HG02678 (cell line): ENCODE data around the gene GCG.

Experiments
- ATAC-seq: cut with Tn5 transposase; IDR thresholded peaks from one replicate; pipeline ENCODE4 v1.9.1; 2021; ENCODE audit warnings: mild to moderate bottlenecking, moderate library complexity; ENCODE audit not compliant: unreplicated experiment

The GCG gene

GRCh38 chr2:162106146-162106551, 45.9 kb downstream of the GCG start:
- no peak for ATAC-seq

GRCh38 chr2:162103443-162104009, 48.5 kb downstream of the GCG start:
- no peak for ATAC-seq

GRCh38 chr2:162100579-162100978, 51.5 kb downstream of the GCG start:
- no peak for ATAC-seq

- no peak for ATAC-seq
Observed at GRCh38 chr2:162099836-162100235, 52.2 kb downstream of the GCG start.
